Muscle layer of duodenum (tissue), 2 donors: ENCODE measurements around the gene CCDC126.
"Not testable (repeated sequence)": the region's sequence is repeated elsewhere in the genome, so short reads cannot be mapped to it uniquely, and the experiment has no call there.

Experiments
- H3K27ac ChIP-seq: one replicate; pipeline ENCODE4 v1.7.0; 2013; ENCODE audit warnings: mild to moderate bottlenecking, low read length
- H3K27me3 ChIP-seq: one replicate; pipeline ENCODE4 v1.7.0; 2013; ENCODE audit warnings: low read depth, mild to moderate bottlenecking, control low read depth, low read length
- H3K36me3 ChIP-seq, 2 donors: one replicate each; pipeline ENCODE4 v1.7.0; 2013; ENCODE audit warnings: low read length in 2 of 2, control low read depth in 1 of 2, mild to moderate bottlenecking in 1 of 2; ENCODE audit not compliant: insufficient read depth in 2 of 2, control insufficient read depth in 1 of 2
- H3K4me1 ChIP-seq, 2 donors: one replicate each; pipeline ENCODE4 v1.7.0; 2013; ENCODE audit warnings: low read length in 2 of 2, mild to moderate bottlenecking in 2 of 2, control low read depth in 1 of 2, moderate library complexity in 1 of 2; ENCODE audit not compliant: insufficient read depth in 2 of 2, control insufficient read depth in 1 of 2
- H3K4me3 ChIP-seq, 2 donors: one replicate each; pipeline ENCODE4 v1.7.0; 2013; ENCODE audit warnings: low read length in 2 of 2, low read depth in 1 of 2, mild to moderate bottlenecking in 1 of 2
- H3K9me3 ChIP-seq, 2 donors: one replicate each; pipeline ENCODE4 v1.7.0; 2013; ENCODE audit warnings: low read length in 2 of 2, control low read depth in 1 of 2, mild to moderate bottlenecking in 1 of 2; ENCODE audit not compliant: control insufficient read depth in 1 of 2
- donor health status: healthy.

CCDC126 gene

DNA sequence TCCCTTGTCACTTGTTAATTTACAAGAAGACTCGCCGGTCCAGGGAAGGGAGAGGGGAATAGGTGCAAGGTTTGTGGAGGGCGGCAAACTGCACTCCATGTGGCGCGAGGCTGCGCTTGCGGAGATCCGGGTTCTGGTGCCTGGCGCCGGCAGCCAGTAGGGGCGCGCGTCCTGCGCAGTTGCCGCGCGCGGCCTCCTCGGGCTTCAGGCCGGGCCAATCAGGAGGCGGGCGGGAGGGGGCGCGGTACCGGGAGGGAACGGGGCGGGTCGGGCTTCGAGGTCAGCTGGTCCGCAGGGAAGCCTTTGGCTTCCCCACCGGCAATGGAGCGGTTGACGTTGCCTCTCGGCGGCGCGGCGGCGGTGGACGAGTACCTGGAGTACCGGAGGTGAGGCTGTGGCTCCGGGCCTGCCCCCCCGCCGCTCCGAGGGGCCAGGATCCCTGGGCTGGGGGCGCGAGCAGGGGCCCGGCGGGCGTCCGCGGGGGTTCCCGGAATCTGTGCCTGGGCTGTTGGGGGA lies 82.8 kb downstream of the CCDC126 start, which contains the start of gene FAM221A:
FAM221A (plus strand) TSS at position 302 of the 516 bp plus-strand sequence; CDS start at position 322, 20 bp downstream.
- H3K9me3 ChIP-seq: no peaks in the 10 kb centered on the region
- peaks cover 0 to 8% of the 10 kb centered on the region in 2 donors for H3K4me1 ChIP-seq
- peak within 1 kb of the TSS; percentile 92 for H3K27ac ChIP-seq
- no peaks in the 10 kb centered on the region for H3K27me3 ChIP-seq
- H3K4me3 ChIP-seq: peak within 1 kb of the TSS; percentile 92 to 95
- no peaks in the 10 kb centered on the region for H3K36me3 ChIP-seq

DNA sequence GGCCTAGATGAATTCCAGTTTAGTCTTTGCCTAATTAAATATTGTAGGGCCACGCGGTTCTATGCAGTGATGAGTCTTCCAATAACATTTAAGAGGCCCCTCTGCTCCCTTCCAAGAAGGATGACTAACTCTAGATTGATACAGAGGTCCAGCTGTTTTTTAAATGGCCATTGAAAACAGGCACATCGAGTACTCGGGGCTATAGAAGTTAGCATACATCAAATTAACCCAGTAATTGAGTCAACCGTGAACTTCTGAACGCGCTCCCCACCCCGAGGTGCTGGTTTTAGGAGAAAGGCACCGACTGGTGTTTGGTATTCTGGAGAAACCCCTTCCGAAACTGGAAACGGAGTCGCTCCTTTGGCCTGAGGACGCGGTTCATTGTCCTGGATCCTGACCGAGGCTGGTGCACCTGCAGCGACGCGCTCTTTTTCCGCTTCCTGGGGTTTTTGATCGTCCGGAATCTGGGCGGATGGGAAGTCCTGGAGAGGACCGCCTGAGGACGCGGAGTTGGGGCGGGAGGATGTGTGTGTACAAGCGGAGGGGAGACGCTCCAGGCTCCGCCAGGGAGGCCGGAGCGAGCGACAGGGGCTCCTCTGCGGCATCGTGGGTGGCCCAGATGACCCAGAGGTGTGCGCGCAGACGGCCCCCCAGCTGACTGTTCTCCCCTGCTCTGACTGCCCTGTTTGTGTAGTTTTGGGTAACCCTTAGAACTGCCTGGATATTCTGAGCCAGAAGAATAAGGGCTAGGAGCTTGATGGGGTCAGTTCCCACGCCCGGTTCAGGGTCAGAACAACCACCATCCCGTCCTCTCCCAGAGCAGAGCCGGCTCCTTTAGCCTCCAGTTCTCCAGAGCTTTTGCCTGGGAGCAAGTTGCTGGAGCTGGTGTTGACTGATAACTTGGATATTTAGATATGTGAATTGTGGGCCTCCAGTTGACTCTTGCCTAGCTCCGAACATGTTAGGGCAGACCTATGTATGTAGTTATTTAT lies 83.5 kb downstream of the CCDC126 start:
- H3K9me3 ChIP-seq: no peaks in the 10 kb centered on the region
- no peaks in the 10 kb centered on the region for H3K27me3 ChIP-seq
- H3K27ac ChIP-seq: peak overlapping the region; percentile 92
- H3K4me3 ChIP-seq: peak overlapping the region; percentile 92 to 95
- no peaks in the 10 kb centered on the region for H3K36me3 ChIP-seq
- peaks cover 0 to 8% of the 10 kb centered on the region in 2 donors for H3K4me1 ChIP-seq

DNA sequence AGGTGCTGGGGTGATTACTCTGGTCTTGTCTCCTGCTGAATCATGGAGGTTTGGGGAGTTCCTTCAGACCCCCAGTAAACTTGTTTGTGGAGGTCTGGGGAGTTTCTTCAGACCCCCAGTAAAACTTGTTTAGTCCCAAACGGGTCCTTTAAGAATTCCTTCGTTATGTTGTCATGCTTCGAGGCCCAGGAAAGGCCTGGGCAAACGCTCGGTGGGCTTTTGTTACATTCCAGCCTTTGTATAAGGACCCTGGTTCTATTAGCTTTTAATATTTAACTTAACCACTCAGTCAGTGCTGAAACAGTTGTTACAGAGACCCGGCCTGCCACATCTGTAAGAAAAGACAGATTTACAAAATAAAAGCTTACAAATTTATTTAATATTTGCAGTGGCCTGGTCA lies 86.9 kb downstream of the CCDC126 start:
- H3K4me3 ChIP-seq, H3K36me3 ChIP-seq, H3K27me3 ChIP-seq, H3K4me1 ChIP-seq, H3K9me3 ChIP-seq, H3K27ac ChIP-seq: not testable (repeated sequence)

DNA sequence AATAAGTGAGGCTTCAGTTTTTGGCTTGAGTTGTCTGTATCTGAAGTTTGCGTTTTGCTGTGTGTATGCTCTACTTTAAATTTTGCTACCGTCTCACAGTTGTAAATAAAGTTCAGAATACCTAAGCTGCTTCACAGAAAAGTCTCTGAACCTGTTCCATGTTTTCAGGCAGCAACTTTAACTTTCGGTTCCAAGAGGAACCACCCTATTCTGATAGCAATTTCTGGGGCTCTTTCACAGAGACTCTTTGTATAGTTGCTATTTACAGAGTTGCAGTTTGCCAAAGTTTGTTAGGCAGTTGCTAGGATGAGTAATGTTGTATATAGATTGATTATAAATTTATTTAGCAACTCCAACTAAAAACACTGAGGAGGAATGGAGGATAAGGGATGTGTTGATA lies 88.5 kb downstream of the CCDC126 start:
- Histone ChIP-seq H3K27me3 (no peaks in the 10 kb centered on the region), H3K4me3 (no peak overlapping the region), H3K36me3 (peaks cover 3 to 10% of the 10 kb centered on the region in 2 donors), H3K4me1 (peaks cover 0 to 8% of the 10 kb centered on the region in 2 donors), H3K9me3 (no peaks in the 10 kb centered on the region), H3K27ac (peak overlapping the region; percentile 67)

DNA sequence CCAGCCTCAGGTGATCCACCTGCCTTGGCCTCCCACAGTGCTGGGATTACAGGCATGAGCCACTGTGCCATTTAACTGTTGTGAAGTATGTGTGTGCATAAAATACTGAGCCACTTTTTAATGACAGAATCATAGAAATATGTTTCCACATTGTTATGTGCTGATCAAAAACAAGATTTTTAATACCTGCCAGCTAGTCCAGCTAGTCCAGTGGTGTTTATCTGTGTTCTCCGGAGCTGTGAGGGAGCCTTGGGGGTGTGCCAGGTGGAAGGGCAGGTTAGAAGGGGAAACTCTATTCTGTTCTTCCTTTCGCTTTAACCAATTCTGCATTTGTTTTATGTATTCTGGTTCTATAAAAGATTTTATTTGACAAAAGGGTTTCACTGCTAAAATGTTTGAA lies 89.8 kb downstream of the CCDC126 start:
- Histone ChIP-seq H3K27me3 (no peaks in the 10 kb centered on the region), H3K4me1 (no peaks in the 10 kb centered on the region), H3K36me3 (peaks cover 9 to 17% of the 10 kb centered on the region in 2 donors), H3K9me3 (no peaks in the 10 kb centered on the region), H3K27ac (no peak overlapping the region), H3K4me3 (no peak overlapping the region)

DNA sequence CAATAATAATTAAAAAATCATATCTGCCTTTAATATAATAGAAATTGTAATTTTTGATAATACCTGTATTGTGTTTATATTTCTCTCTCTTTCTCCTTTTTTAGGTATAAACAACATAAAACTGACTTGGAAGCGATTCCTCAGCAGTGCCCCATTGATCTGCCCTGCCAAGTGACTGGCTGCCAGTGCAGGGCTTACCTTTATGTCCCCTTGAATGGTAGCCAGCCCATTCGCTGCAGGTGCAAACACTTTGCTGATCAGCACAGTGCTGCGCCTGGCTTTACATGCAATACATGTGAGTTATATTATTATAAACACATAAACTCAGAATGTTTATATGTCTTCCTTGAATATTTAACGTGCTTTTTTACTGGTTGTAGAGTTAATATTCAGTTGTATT lies 92.0 kb downstream of the CCDC126 start:
- Histone ChIP-seq H3K36me3 (peaks cover 9 to 28% of the 10 kb centered on the region in 2 donors), H3K4me1 (no peaks in the 10 kb centered on the region), H3K27me3 (no peaks in the 10 kb centered on the region), H3K4me3 (no peak overlapping the region), H3K27ac (no peak overlapping the region), H3K9me3 (no peaks in the 10 kb centered on the region)

DNA sequence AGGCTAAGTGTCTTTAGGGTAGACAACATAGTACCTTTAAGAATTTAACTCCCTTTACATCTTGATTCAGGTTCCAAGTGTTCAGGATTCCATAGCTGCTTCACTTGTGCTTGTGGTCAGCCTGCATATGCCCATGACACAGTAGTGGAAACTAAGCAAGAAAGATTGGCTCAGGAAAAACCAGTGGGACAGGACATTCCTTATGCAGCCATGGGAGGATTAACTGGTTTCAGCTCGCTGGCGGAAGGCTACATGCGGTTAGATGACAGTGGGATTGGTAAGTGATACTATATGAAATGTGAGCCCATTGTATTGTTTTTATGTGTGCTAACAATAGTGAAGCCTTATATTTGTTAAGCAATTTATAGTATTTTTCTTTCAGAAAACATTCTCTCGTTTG lies 94.1 kb downstream of the CCDC126 start:
- no peaks in the 10 kb centered on the region for H3K9me3 ChIP-seq
- H3K4me1 ChIP-seq: no peaks in the 10 kb centered on the region
- H3K36me3 ChIP-seq: peaks cover 11 to 33% of the 10 kb centered on the region in 2 donors
- no peaks in the 10 kb centered on the region for H3K27me3 ChIP-seq
- no peak overlapping the region for H3K4me3 ChIP-seq
- no peak overlapping the region for H3K27ac ChIP-seq

DNA sequence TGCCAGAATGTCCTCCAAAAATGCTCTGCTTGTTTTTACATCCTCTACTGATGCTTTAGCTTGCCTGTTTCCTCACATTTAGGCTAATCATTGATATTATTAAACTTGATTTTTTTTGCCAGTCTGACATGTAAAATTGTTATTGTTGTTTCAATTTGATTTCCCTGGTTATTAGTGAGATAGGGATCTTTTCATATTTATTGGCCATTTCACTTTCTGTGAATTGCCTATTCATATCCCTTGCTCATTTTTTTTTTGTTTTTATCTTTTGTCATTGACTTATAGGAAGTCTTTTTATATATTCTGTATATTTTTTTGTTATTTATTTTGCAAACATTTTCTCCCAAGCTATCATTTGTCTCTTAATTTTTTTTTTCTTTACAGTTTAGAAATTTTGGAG lies 96.0 kb downstream of the CCDC126 start:
- peaks cover 11 to 33% of the 10 kb centered on the region in 2 donors for H3K36me3 ChIP-seq
- H3K4me1 ChIP-seq: no peaks in the 10 kb centered on the region
- no peaks in the 10 kb centered on the region for H3K27me3 ChIP-seq
- H3K27ac ChIP-seq: no peak overlapping the region
- H3K9me3 ChIP-seq: no peaks in the 10 kb centered on the region
- no peak overlapping the region for H3K4me3 ChIP-seq
